HG02642 (cell line): ENCODE measurements around the gene HNRNPA3.
"Not testable (repeated sequence)": the region's sequence is repeated elsewhere in the genome, so short reads cannot be mapped to it uniquely, and the experiment has no call there.

ENCODE experiments used
- ATAC-seq: cut with Tn5 transposase; IDR thresholded peaks from one replicate; pipeline ENCODE4 v1.9.1; 2021; ENCODE audit warnings: mild to moderate bottlenecking; ENCODE audit not compliant: unreplicated experiment, poor library complexity

HNRNPA3 gene

DNA sequence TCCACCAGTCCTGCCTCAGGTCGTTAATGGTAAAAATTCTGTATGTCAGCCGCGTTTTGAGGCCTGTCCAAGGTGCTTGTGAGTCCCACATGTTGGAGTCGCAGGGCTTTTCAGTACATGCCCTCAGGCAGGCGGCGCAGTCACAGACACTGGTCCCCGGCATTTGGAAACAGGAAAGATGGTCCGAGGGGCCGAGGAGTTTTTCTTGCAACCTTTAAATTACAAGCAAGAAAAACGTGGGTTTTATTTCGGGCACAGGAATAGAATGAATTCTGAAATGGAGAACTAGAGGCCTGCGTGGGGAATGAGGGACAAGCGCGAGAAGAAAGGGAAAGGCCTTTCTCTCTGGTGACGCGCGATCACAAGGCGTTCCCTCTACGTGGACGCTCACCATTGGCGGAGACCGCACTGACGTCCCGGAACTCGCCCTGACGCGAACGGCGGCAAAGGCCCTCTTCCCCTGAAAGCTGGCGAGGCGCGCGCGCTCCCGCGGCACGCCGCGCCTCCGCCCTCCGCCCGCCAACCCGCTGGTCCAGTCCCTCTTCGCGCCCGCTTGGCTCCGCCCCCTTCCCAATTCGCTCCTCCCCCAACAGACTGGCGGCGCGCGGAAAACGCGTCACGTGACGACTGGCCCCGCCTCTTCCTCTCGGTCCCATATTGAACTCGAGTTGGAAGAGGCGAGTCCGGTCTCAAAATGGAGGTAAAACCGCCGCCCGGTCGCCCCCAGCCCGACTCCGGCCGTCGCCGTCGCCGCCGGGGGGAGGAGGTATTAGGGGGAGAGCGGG is at the start of gene HNRNPA3:
HNRNPA3 (plus strand) TSS at position 689 of the 785 bp plus-strand sequence; CDS start at position 695, 6 bp downstream.
- ATAC-seq = peak; percentile 90

DNA sequence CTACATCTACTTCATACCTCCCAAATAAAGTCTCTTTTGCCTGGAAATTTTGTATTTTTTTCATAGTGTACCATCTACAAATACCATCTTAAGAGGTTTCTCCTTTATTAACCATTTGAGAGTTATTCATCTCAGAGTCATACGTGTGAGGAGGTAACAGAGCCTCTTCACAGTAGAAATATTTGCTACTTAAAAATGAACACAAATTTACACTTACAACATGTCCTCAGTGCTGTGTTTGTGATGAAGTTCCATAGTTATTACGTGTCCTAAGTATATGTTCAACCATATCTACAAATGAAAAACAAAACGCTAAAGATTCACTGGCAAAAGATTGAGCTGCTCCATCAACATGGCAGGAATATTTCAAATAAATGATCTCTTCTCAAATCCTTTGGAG is 48.5 kb upstream of the HNRNPA3 start:
- no peak for ATAC-seq

DNA sequence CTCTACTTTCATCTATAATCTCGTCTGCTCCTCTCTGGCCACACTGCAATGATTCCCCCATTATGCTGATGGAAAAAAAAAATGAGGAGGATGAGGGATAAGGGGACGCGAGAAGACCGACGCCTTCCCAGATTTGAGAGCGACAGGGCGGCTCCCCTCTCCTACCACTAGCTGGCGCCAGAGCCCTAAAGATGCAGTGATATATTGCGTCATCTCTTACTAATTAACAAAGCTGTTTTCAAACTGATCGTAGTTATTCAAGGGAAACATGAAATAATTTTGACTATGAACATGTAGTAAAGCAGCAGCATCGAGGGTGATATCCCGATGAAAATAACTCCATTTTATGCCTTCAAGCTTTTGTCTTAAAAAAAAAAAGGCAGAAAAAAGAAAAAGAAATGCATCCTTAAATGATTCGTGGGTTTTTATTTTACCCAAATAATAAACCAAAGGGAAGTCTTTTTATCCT is 48.0 kb upstream of the HNRNPA3 start:
- peak; percentile 76 for ATAC-seq

DNA sequence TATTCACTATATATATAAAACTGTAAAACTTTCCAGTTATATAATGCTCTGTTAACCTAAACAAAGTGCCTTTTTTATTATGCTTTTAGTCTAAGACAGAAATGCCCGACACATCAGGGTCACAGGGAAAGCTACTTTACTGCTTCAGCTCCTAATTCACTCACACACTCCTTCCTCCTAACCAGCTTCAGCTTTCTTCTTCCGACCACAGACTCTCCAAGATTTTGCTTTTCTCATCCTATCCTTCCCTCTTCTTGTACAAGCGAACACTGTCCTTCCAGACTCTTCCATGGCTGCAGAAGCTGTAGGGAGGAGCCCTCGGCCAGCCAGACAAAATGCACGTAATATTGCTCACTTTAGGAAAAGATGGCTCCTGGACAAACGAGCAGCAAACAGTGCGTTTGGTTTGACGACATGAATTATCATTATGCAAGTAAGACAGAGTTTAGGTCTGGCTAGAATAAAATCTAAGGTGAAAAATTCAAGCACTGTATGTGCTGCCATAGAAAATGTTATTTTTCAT is 47.5 kb upstream of the HNRNPA3 start:
- no peak for ATAC-seq

DNA sequence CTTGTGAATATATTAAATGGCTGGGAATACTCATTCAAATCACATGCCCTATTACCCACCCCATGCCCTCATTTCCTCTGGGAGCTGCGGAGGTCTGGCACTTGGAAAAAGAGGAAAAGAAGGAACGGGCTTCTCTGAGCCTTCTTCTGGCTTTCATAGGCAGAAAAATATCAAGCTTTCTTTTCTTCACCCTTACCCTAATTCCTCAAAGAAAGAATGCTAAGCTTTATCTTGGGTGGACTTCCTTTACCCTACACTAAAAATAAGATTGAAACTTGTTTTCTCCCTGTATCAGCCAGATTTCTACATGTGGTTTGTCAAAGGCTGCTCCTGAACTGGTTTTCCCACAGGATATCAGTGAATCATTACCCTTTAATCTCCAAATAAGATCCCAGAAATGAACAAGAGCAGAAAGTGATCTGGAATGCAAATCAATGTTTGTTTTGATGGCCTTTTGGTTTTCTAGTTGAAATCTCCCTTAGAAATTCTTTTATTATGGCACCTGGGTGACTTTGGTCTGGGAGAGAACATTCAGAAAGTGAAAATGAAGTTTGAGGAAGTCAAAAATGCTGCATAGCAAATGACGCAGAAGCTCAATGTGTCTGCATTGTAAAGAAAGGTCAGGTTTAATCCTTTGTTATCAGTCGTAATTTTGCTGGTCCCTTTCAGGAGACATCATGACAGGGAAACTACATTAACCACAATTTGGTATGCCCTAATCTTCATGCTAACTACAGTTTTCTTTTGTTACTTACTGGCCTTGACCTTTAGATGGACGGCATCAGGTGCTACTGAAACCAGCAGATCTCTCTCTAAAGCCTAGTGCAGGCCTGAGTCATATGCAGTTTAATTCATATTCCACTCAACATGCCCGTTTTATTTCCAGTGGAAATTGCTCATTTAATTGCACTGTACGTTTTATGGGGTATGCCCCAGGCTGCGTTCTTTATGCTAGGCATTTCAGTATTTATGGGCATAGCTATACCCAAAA is 46.6 kb upstream of the HNRNPA3 start:
- ATAC-seq = peak; percentile 53

DNA sequence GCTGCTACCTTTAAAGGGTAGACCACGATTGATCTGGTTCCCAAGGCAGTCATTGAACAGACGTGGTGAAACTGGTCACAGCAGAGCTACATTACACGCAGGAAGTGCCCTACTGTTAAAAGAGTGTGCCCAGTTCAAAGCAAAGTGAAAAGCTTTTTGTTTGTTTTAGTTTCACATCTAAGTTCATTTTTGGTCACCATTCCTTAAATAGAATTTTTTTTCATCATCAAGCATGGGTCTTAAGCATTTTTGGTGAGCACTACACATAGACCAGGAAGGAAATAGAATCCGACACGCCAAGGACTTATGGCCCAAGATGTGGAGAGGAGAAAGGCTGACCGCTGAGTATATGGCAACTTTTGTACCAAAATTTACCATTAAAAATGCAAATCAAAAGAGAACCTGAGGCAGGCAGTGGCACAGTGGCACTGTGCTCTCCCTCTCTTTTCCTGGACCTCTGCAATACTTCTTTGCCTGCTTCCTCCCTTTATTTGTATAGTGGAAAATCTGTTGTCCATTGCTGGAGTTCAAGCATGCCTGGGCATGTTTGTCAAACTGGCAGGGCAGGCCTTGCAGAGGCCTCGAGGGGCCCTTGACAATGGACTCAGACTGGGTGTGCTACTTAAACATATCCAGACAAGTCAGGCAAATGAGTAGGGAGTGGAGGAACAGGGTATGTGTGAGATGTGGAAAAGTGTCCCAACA is 42.6 kb upstream of the HNRNPA3 start:
- ATAC-seq = peak; percentile 71

DNA sequence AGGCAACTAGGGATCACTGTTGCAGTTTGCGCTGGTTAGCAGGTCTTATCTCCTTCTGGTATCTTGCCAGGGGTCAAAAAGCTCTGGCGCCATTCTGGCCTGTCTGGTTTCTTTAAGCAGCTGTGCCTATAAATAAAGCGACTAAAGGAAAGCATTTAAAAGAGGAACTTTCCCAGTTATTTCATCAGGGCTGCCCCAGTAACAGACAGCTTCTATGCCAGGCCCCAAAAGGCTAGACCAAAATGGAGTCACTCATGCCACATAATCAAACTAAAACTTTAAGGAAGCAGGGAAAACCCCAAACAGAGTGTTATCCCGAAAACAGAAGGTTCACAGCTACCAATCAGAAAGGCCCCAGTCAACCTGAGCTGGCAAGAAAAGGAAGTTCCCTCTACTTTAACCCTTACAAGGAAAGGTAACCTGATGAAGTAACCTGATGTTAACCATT is 41.2 kb upstream of the HNRNPA3 start:
- no peak for ATAC-seq

DNA sequence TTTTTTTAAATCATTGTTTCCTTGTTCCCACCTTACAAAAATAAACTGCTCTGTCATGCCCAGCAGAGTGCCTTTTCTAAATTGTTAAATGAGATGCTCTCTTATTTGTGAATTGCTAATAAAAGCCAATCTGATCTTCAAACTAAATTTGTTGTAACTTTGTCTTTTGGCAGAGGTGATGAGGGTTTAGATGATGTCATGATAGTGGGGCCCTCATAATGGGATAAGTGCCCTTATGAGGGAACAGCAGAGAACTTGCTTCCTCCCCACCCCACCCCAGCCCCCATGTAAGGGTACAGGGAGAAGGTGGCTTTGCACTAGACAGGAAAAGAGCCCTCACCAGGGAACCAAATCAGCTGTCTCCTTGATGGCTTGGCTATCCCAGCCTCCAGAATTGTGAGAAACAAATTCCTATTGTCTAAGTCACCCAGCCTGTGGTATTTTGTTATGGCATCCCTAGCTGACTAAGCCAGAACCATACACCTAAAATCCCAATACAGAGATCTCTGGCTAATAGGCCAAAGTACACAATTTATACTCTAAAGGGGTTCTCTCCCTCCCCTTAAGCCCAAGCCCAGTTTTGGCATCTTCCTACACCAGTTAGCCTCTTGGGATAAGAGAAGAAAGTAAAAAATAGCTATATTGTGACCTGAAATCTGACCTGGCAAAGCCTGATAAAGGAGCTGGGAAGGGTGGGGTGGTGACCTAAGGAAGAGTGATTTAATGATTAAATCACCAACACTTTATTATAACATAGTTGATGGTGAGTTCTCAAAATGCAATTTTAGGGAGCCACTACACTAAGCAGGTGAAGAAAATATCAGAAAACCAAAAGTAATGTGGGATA is 40.3 kb upstream of the HNRNPA3 start:
- no peak for ATAC-seq

DNA sequence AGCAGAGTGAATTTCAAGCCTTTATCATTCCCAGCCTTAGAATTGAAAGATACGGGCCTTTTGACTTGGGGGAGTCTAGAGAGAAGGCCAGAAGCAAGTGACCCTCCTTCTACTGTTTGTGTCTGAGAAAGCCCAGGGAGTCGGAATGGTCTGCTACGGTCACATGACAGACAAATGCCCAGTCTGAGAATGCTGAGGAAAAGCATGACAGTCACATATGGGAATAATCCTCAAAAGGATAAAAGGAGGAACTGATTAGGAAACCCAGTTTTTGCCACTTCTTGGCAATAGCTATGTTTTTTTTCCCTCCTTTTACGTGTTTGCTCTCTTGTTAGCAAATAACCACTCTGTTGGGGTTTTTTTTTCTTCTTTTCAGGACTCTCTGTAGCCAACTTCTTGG is 38.1 kb upstream of the HNRNPA3 start:
- ATAC-seq = no peak

DNA sequence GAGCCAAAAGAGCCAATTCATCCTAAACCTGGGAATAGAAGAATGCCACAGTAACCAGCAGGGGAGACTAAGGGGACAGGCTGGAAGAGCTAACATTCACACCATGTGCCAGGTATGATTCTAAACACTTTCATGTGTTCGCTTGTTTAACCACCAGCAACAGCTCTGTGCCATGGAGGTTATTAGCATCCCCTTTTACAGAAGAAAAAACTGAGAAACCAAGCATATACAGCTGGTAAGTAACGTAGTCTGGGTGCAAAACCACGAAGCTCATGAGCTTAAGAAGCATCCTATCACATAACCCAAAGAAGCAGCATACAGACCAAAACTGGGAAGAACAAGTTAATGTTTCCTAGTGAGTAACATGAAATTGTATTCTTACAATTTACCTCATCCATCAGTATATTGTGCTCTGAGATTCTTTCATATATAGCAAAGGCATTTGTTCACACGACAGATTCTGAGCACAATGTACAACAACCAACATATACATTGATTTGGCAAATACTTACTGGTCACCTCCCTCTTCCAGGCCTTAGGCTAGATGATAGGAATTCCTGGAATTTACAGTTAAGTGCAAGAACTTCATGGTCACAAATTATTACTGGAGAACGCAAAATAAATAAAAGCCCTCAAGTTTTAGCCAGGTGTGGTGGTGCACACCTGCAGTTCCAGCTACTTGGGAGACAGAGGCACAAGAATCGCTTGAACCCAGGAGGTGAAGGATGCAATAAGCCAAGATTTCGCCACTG is 36.5 kb upstream of the HNRNPA3 start:
- no peak for ATAC-seq

DNA sequence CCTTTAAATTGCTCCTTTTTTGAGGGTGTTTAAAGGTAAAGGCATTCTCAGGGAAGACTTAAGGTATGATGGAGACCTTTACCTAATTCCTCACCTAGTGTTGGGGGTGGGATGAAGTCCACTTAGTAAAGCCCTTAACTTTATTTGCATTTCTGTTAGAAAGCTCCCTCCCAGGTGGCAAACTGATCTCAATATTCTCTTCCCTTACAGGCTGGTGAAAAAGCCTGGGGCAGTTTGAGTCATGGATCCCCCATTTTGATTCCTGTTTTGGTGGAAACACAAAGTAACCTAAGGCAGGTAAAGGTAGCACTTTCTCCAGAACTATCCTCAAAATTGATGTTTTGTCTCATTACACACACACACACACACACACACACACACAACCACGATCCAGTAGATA is 33.8 kb upstream of the HNRNPA3 start:
- no peak for ATAC-seq

DNA sequence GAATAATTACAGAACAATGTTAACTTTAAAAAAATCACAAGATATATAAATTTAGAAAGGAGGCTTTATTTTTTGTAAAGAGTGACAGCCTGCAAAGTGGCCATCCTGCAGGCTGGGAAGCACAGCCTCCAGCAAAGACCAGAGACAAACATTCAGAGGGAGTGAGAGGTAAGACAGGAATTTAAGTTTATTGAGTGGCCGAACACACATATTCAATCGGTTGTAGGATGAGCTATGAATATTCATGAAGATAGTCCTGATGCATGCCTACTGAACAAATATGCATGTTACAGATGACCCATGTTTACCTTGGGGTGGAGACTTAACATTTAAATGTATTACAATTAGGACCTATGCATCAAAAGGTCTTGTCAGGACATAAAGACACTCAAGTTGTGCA is 33.4 kb upstream of the HNRNPA3 start:
- no peak for ATAC-seq

DNA sequence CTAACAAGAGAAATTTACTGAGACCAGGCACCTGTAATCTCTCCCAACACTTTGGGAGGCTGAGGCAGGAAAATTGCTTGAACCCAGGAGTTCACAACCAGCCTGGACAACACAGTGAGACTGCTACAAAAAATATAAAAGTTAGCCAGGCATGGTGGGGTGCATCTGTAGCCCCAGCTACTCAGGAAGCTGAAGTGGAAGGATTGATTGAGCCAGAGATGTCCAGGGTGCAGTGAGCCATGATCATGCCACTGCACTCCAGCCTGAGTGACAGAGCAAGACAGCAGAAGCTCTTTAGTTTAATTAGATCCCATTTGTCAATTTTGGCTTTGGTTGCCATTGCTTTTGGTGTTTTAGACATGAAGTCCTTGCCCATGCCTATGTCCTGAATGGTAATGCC is 32.9 kb upstream of the HNRNPA3 start:
- not testable (repeated sequence) for ATAC-seq

DNA sequence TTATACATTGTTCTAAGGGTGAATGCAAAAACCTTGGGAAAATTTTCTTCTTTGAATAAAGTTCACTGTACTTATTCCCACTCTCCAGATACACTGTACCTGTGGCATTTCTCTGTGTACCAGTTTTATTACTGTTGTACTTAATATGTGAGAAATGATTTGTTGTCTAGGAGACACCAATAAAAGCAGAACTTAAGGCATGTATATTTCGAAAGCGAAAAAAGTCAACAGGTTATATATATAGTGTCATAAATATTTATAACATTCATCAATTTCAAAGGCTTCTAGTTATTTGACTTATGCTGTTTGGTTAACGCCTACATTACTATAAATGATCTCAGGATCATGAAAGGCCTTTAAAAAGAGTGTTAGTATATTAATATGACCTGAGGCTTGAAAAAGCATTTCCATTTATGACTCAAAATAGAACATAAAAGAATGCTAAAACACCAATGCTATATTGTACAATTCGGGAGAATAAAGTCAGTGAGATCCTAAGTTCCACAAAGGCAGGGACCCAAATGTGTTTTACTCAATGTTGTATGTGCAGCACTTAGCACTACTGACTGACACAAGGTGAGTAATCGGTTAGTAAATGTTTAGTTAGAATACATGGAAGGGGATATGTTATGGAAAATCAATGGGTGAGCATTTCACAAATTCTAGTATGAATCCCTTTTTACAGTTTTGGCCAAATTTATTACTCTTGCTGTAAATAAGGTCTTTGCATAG is 32.2 kb upstream of the HNRNPA3 start:
- ATAC-seq = no peak

DNA sequence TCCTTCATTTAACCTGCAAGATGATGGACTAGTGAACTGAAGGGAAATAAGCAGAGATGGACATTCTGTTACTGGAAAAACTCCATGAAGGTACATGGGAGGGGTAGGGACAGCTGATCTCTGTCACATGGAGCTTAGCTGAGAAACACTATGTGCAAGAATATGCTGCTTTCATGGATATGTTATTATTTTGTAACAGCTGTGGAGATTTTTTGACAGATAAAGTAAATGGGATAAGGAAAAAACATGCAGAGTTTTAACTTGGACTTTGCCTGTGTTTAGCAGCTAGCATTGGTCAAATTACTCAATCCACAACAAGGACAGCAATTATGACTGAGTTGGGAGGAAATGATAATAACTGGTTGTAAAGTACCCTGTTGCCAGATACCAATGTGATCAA is 28.7 kb upstream of the HNRNPA3 start:
- ATAC-seq = no peak

DNA sequence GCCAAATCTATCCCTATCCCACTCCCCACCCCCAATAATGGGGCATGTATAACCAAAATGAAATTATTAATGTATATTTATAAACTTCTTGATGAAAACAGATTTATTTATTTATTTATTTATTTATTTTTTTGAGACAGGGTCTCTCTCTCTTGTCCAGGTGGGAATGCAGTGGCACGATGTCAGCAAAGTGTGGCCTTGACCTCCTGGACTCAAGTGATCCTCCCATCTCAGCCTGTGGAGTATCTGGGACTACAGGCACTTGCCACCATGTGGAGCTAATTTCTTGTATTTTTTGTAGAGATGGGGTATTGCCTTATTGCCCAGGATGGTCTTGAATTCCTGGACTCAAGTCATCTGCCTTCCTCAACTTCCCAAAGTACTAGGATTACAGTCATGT is 28.0 kb upstream of the HNRNPA3 start:
- no peak for ATAC-seq

DNA sequence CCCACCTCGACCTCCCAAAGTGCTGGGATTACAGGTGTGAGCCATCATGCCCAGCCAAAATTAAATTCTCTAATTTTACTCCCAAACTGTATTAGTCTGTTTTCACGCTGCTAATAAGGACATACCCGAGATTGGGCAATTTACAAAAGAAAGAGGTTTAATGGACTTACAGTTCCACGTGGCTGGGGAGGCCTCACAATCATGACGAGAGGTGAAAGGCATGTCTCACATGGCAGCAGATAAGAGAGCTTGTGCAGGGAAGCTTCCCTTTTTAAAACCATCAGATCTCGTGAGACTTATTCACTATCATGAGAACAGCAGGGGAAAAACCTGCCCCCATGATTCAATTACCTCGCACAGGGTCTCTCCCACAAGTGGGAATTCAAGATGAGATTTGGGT is 26.6 kb upstream of the HNRNPA3 start:
- ATAC-seq = not testable (repeated sequence)
